Progenitor cell of endocrine pancreas (in vitro differentiated cells): ENCODE results near the gene JMY. TPM values are rescaled to one million over a fixed set of nuclear protein-coding genes. Genes with fewer than 3 reads are reported as not detected.

Source experiments
- DNase-seq: peaks from one replicate; pipeline ENCODE4 v3.0.0; 2021; ENCODE audit warnings: low spot score; ENCODE audit not compliant: unreplicated experiment
- H3K27ac Mint-ChIP-seq: 2 replicates; pipeline ENCODE4 v1.8.0; 2021; ENCODE audit warnings: mild to moderate bottlenecking, moderate library complexity, mixed read lengths
- H3K27me3 Mint-ChIP-seq: 2 replicates; pipeline ENCODE4 v1.8.0; 2021; ENCODE audit warnings: mixed read lengths
- H3K36me3 Mint-ChIP-seq: 2 replicates; pipeline ENCODE4 v1.8.0; 2022; ENCODE audit warnings: mixed read lengths; ENCODE audit not compliant: insufficient read depth
- H3K4me1 Mint-ChIP-seq: 2 replicates; pipeline ENCODE4 v1.8.0; 2021; ENCODE audit warnings: low read depth, mixed read lengths
- H3K4me3 Mint-ChIP-seq: 2 replicates; pipeline ENCODE4 v1.8.0; 2021; ENCODE audit warnings: low read depth, mild to moderate bottlenecking, moderate library complexity, mixed read lengths
- H3K9me3 Mint-ChIP-seq: 2 replicates; pipeline ENCODE4 v1.8.0; 2021; ENCODE audit warnings: low read depth, mixed read lengths
- CTCF ChIP-seq: fragments of 200-600 bp; sonication (generic); IDR thresholded peaks from one replicate; pipeline ENCODE4 v1.5.0; 2021; ENCODE audit warnings: antibody characterized with exemption, mild to moderate bottlenecking; ENCODE audit not compliant: unreplicated experiment
- total RNA-seq: library from RNA; stranded (reverse); gene quantifications from 2 replicates; pipeline ENCODE4 v1.2.1, GENCODE V29; 2021

JMY gene
- total RNA-seq, 1 donor from 2014 or later = 15.0 TPM

GRCh38 chr5:79193643-79194042 is 42.3 kb upstream of the JMY start:
- TF ChIP-seq CTCF = no peak
- H3K27me3 Mint-ChIP-seq = no peaks in the 10 kb centered on the region
- H3K9me3 Mint-ChIP-seq = peaks cover 3% of the 10 kb centered on the region
- no peak overlapping the region for H3K4me3 Mint-ChIP-seq
- H3K4me1 Mint-ChIP-seq = no peaks in the 10 kb centered on the region
- no peak for DNase-seq
- no peaks in the 10 kb centered on the region for H3K36me3 Mint-ChIP-seq
- H3K27ac Mint-ChIP-seq = no peak overlapping the region

DNA sequence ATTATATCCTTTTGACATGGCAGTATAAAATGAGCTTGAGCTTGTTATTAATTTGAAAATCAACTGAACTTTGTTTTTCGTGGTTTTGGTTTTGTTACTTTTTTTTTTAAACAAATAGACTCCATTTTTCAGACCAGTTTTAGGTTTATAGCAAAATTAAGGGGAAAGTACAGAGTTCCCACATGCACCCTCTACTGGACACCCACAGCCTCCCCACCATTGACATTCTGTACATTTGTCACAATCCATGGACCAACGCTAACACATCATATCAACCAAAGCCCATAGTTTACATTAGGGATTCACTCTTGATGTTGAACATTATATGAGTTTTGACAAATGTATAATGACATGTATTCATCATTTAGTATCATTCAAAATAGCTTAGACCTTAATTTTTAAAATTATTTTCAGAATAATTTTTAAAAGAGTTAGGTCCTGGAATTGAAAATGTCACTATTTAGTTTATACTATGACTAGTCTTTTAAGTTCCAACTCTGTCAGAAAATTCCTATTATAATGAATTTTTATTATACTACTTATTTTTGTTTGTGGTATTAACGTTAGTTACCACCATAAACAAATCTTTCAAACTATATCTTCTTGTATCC is 35.3 kb upstream of the JMY start:
- Mint-ChIP-seq H3K9me3 (no peaks in the 10 kb centered on the region), H3K4me3 (no peak overlapping the region), H3K27ac (no peak overlapping the region), H3K27me3 (no peaks in the 10 kb centered on the region), H3K36me3 (no peaks in the 10 kb centered on the region), H3K4me1 (peaks cover 6% of the 10 kb centered on the region)
- TF ChIP-seq CTCF = peak; percentile 48
- no peak for DNase-seq

GRCh38 chr5:79201206-79201605 is 34.7 kb upstream of the JMY start:
- no peak overlapping the region for H3K27ac Mint-ChIP-seq
- TF ChIP-seq CTCF = no peak
- peaks cover 6% of the 10 kb centered on the region for H3K4me1 Mint-ChIP-seq
- no peak for DNase-seq
- H3K36me3 Mint-ChIP-seq = no peaks in the 10 kb centered on the region
- no peaks in the 10 kb centered on the region for H3K27me3 Mint-ChIP-seq
- no peaks in the 10 kb centered on the region for H3K9me3 Mint-ChIP-seq
- no peak overlapping the region for H3K4me3 Mint-ChIP-seq

GRCh38 chr5:79202076-79202475 is 33.9 kb upstream of the JMY start:
- DNase-seq = no peak
- Mint-ChIP-seq H3K9me3 (no peaks in the 10 kb centered on the region), H3K27ac (no peak overlapping the region), H3K4me3 (no peak overlapping the region), H3K4me1 (peaks cover 6% of the 10 kb centered on the region), H3K36me3 (no peaks in the 10 kb centered on the region), H3K27me3 (no peaks in the 10 kb centered on the region)
- TF ChIP-seq CTCF = no peak

DNA sequence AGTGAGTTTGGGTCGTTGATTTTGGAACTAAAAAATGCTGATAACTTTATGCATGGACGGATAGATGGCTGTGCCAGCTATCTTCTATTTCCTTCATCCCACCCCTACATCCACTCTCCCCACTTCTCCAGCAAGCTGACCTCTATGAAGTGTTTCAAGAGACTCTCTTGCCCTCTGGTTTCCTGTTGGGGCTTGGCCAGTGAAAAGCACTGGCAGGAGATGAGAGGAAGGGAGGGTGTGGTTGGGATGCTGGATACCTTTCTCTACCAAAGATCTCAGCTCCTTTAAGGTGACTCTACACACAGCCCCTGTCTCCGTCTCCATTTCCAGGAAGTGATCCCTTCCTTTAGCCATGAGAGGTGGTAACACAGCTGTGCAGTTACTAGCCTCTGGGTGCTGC is 30.0 kb upstream of the JMY start:
- no peak for DNase-seq
- Mint-ChIP-seq H3K36me3 (no peaks in the 10 kb centered on the region), H3K4me1 (peaks cover 6% of the 10 kb centered on the region), H3K27me3 (no peaks in the 10 kb centered on the region), H3K4me3 (no peak overlapping the region), H3K9me3 (no peaks in the 10 kb centered on the region), H3K27ac (no peak overlapping the region)
- no peak for TF ChIP-seq CTCF
